HG02852 (cell line): ENCODE measurements around the gene SLC9A9.

ENCODE experiments used
- ATAC-seq: cut with Tn5 transposase; IDR thresholded peaks from one replicate; pipeline ENCODE4 v1.9.1; 2021; ENCODE audit warnings: mild to moderate bottlenecking, moderate library complexity; ENCODE audit not compliant: unreplicated experiment

Gene SLC9A9

DNA sequence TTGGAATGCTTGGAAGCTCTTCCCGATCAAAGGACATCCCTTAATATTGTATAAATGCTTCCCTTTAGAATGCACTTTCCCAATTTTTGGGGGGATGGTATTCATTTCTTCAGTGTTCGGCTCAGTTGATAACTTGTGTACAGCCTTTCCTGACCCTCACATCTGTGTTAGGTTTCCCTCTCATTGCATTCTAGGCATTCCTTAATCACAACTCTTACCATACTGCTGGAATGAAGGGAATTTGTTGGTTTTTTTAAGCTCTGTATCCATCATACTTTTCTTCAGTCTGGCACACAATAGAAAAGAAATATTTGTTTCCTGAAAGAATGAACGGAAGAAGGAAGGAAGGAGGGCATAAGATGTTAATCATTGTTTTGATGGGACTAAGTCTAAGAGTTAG, 609.2 kb downstream of the SLC9A9 start:
- no peak for ATAC-seq

DNA sequence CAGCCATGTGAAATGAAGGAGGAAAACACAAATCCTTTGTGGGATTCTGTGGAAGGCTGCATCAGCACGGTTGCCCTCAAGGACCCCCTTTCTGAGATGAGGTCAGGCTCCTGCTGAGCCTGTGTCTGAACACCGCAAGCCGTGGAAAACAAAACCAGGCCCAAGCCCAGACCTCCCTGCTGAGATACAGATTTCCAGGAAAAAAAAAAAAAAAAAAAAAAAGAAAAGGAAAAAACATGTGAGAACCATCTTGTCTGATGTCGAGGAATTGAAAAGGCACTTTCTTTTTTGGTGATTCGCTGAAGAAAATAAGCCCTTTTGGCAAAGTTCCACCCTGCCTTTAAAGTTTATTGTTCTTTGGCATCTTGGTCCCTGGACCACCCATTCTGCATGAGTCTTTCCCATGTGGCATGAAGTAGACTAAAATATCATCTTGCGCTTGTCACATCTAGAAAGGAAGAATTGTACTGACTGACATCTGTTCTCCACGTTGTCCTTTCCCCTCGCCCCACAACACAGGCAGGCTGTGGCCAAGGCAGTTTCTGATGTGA, 611.1 kb downstream of the SLC9A9 start:
- ATAC-seq, result no peak

DNA sequence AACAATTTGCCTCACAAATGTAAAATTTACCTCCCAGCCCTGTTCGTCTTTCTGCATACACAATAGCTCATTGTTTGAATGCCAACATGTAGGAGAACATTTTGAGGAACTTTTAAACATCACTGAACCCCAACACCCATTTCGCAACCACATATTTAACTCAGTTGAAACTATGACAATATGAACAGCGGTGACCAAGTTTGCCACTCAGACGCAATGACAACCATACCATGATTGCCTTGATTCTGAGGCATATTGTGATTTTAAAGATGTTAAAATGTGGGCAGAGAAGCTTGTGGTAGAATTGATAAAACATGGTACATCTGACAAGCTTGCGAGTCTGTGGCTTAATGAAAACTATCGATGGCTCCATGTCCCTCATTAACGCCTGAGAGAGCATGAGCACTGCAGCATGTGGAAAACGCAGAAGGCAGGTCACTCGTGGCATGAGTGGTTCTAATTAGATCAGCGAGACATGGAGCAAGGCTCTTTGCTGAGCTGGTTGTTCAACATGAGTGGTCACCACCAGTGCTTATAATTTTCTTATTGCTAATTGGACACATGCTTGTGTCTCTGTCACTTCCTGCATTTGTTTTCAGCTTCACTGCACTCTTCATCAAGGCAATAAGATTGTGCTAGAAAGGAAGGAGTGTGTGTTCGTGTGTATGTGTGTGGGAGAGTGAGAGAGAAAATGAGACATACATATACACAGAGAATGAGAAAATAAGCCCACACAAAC, 611.9 kb downstream of the SLC9A9 start:
- ATAC-seq, result peak; percentile 77

- no peak for ATAC-seq
Observed at GRCh38 chr3:143235614-143236204, 612.6 kb downstream of the SLC9A9 start.

DNA sequence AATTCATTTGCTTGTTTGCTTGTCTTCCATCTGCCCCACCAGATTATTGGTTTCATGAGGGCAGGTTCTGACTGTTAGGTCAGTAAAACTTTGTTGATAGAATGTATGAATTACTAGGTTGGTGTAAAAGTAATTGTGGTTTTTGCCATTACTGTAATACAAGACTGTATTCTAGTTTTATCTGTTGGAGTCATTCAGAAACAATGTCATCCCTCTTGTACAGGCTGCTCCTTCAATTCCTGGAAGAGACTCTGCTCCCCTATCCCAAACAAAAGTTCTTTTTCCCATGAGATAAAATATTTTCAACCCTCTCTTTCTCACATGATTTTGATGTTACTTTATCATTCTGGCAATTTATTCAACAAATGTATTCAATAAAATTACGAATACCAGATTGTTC, 613.7 kb downstream of the SLC9A9 start:
- ATAC-seq, result no peak

DNA sequence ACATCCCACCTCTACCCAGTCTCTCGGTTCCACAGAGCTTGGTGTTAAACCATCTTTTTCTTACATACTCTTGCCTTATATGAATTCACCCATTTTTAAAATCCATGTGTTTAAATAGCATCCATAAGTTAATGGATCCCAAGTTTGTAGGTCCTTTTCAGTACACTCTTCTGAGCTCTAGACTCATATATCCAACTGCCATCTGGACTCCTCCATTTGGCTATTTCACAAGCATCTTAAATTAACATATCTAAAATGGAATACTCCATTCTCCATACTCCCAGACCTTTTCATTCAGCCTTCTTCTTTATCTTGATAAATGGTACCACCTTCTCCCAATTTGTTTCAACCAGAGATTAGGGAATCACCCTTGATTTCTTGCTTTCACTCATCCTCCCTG, 615.3 kb downstream of the SLC9A9 start:
- no peak for ATAC-seq

- no peak for ATAC-seq
Observed at GRCh38 chr3:143228405-143228804, 619.9 kb downstream of the SLC9A9 start.

DNA sequence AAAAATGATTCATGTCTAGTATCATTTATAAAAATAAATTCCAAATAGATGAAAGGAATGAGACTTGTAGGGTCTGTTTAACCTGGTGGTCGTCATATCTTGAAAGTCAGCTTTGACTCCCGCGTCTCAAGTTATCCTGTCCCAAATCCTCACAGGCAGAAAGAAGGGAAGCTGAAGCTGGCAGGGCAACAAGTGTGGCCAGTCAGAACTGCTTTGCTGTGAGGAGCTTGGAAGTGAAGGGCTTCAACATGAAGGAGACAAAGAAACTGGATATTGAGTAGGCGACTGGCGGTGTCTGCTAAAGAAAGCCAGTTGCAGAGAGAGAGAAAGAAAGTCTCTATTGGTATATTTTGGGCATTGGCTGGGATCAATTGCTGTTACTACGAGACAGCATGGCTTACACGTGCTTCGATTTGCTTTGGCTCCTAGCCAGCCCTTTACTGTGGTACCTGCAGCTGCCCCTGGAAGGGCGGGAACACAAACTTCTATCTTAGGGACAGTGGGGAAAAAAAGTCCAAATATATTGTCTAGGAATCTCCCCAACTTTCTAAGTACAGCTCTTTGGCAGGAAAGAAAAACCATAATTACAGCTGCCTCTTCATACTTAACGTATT, 621.5 kb downstream of the SLC9A9 start:
- no peak for ATAC-seq

- ATAC-seq, result no peak
Observed at GRCh38 chr3:143224716-143225115, 623.6 kb downstream of the SLC9A9 start.

- no peak for ATAC-seq
Observed at GRCh38 chr3:143222981-143223380, 625.3 kb downstream of the SLC9A9 start.

DNA sequence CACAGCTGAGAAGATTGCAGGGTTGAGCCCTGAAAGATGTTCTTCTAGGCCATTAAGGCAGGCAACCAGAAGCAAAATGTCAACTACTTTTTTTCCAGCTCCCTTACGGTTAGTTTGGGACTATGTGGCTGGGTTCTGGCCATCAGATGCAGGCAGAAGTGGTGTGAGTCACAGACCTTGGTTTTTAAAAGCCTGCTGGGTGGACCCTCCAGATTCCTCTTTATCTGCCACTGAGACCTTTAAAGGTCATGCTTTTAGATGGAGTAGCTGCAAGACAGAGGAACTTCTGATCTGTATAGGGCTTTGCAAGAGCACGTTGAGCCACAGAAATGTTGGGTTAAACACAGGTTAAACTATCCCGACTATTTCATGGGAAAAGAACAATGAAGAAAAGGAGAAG, 625.8 kb downstream of the SLC9A9 start:
- ATAC-seq, result no peak

GRCh38 chr3:143221446-143221845, 626.8 kb downstream of the SLC9A9 start:
- ATAC-seq, result no peak

DNA sequence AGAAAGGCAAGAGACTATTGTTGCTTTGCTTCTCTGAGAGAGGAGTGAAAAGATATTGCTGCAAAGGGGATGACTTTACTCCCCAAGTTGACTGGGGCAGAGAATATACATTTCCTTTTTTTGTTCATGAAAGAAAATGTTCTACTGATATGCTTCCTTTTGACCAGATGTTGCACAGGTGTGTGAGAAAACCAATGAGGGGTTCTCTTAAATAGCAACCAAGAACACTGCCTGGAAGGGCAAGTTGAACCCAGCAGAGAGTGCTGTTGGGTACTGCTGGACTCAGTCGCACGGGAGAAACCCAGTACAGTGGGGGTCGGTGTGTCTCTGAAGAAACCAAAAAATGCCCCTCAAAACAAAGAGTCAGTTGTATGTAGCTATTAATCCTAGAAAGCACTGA, 627.5 kb downstream of the SLC9A9 start:
- ATAC-seq, result peak; percentile 62

GRCh38 chr3:143218166-143218835, 630.0 kb downstream of the SLC9A9 start:
- no peak for ATAC-seq

DNA sequence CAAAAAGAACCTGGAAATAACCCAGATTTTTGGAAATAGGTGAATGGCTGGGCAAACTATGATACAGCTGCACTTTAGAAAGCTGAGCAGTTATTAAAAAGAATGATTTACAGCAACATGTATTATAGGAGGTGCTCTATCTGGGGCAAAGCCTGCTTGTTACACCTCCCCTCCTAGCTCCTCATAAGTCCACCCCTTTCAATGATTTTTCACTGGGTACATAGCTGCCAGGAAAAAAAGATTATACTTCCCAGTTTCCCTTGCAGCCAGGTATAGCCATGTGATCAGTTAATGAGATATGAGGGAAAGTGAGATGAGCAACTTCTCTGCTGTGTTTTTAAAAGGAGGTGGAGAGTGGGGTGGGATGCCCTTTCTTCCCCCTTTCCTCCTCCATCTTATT, 631.0 kb downstream of the SLC9A9 start:
- no peak for ATAC-seq

DNA sequence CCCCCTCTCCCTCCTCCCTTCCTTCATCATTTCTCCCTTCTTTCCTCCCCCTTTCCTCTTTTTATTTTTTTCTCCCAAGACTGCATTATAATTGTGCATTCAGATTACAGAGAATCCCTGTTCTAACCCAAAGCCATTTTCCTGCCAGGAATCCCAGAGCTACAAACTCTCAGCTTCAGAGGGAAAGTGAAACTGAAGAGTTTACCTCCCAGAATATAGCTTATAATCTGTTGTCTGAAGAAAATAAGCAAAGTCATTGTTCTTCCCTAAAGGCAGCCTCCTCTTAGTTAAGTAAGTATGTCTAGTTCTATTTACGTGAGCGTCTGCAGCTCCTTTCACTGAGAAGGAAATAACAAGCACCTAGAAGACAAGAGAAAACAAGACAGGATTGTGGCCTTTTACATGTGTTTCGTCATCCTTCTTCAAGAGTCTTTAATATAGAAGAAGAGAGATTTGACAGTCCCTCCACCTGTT, 631.5 kb downstream of the SLC9A9 start:
- ATAC-seq, result no peak
